Motor neuron (in vitro differentiated cells): ENCODE measurements around the gene USP43. TPM values are rescaled to one million over a fixed set of nuclear protein-coding genes. Genes with fewer than 3 reads are reported as not detected.
"Not testable (repeated sequence)": the region's sequence is repeated elsewhere in the genome, so short reads cannot be mapped to it uniquely, and the experiment has no call there.

Experiments used
- ATAC-seq, 8 experiments: fragments of 200-7000 bp; cut with Tn5 transposase; replicated peaks in 6 of 8; 2 replicates each; pipeline ENCODE4 v1.8.0; 2021; ENCODE audit warnings: mild to moderate bottlenecking in 8 of 8, moderate library complexity in 8 of 8
- H3K27ac ChIP-seq, 2 donors: fragments of 250-450 bp; sonication (Bioruptor Pico); 2 replicates each; pipeline ENCODE4 v1.9.0; 2021; ENCODE audit warnings: antibody characterized with exemption in 2 of 2, mild to moderate bottlenecking in 2 of 2, moderate library complexity in 1 of 2
- H3K4me1 ChIP-seq, 2 donors: fragments of 250-450 bp; sonication (Bioruptor Pico); replicated peaks in 1 of 2; 2 replicates each; pipeline ENCODE4 v1.6.1; 2021; ENCODE audit warnings: antibody characterized with exemption in 2 of 2, mild to moderate bottlenecking in 2 of 2, moderate library complexity in 1 of 2
- H3K4me3 ChIP-seq, 5 donors: fragments of 250-450 bp; sonication (Bioruptor Pico); 2 replicates each; pipeline ENCODE4 v1.9.0; 2021; ENCODE audit warnings: antibody characterized with exemption in 5 of 5, mild to moderate bottlenecking in 5 of 5, moderate library complexity in 4 of 5
- WGBS, 10 experiments: fragments of 450-650 bp; shearing (Covaris generic); methylation state at CpG; one replicate each; pipeline ENCODE4 v1.0.0; 2022; 5-methylcytosine and 5-hydroxymethylcytosine counted together
- in situ Hi-C, 9 experiments: fragments of 400-800 bp; cut with MboI; loops; one replicate each; pipeline ENCODE4 v1.15.0; 2021; ENCODE audit warnings: low sequenced_read_pairs in 9 of 9, low pct_unique_long_range_greater_than_20kb in 2 of 9; ENCODE audit not compliant: unreplicated experiment in 9 of 9
- total RNA-seq, 8 experiments: library from RNA; unstranded; fragments of 300-600 nt; gene quantifications; 2 replicates each; pipeline versions ENCODE4 v1.2.3 to v1.2.4, GENCODE V29; 2022

The USP43 gene
- 1 to 10 TPM in 3 of 8 experiments, under 1 TPM in 4, not detected in 1; 0.49 to 3.6 (median 0.90) TPM for total RNA-seq

GRCh38 chr17:9644910-9645751 is at the start of gene USP43:
Gene USP43 (plus strand): TSS chr17:9645517. CDS start chr17:9645633, 116 bp downstream.
- in situ Hi-C loops, result no loop called here
- H3K27ac ChIP-seq, result peak within 1 kb of the TSS in 1 of 2 donors; percentile 28
- peak; percentile 59 to 73 (median 67) for ATAC-seq
- peaks cover 10 to 18% of the 10 kb centered on the region in 2 donors for H3K4me1 ChIP-seq
- peak within 1 kb of the TSS; percentile 56 to 68 (median 66) for H3K4me3 ChIP-seq
- WGBS, 10 experiments, result 0 to 5% (median 3%) methylated on average over 5 to 17 of the region's 72 CpGs; no CpG with 5 or more reads in 5 of the 10 experiments

- 28 to 100% (median 84%) methylated on average over 2 to 5 of the region's 5 CpGs; no CpG with 5 or more reads in 1 of the 10 experiments for WGBS, 10 experiments
- not testable (repeated sequence) for ATAC-seq, H3K27ac ChIP-seq, H3K4me3 ChIP-seq, H3K4me1 ChIP-seq
- in situ Hi-C loops, result loop anchor here in 2 of 9 experiments (25.0 kb wide), 1 partner anchor 90 kb away; no protein-coding TSS in a partner anchor
Observed at GRCh38 chr17:9597638-9598037, 47.7 kb upstream of the USP43 start.

GRCh38 chr17:9598661-9599060 is 46.7 kb upstream of the USP43 start:
- H3K4me3 ChIP-seq, result no peak overlapping the region
- H3K4me1 ChIP-seq, result no peaks in the 10 kb centered on the region
- 20 to 89% (median 49%) methylated on average over 1 to 4 of the region's 4 CpGs; no CpG with 5 or more reads in 7 of the 10 experiments for WGBS, 10 experiments
- no peak overlapping the region for H3K27ac ChIP-seq
- in situ Hi-C loops, result loop anchor here in 2 of 9 experiments (25.0 kb wide), 1 partner anchor 89 kb away; no protein-coding TSS in a partner anchor
- ATAC-seq, result no peak

GRCh38 chr17:9604583-9604982 is 40.7 kb upstream of the USP43 start:
- 50 to 100% (median 82%) methylated on average over 1 to 5 of the region's 5 CpGs for WGBS, 10 experiments
- ATAC-seq, H3K27ac ChIP-seq, H3K4me3 ChIP-seq, H3K4me1 ChIP-seq, in situ Hi-C loops: not testable (repeated sequence)

- Histone ChIP-seq H3K4me1 (no peaks in the 10 kb centered on the region), H3K4me3 (no peak overlapping the region), H3K27ac (no peak overlapping the region)
- no peak for ATAC-seq
- in situ Hi-C loops, result no loop called here
- WGBS, 10 experiments, result 57 to 100% (median 84%) methylated on average over 1 to 6 of the region's 6 CpGs; no CpG with 5 or more reads in 1 of the 10 experiments
Observed at GRCh38 chr17:9606453-9606852, 38.9 kb upstream of the USP43 start.

- ATAC-seq, H3K4me3 ChIP-seq, in situ Hi-C loops, H3K27ac ChIP-seq, H3K4me1 ChIP-seq: not testable (repeated sequence)
- WGBS, 10 experiments, result 40 to 100% (median 74%) methylated on average over 1 to 5 of the region's 5 CpGs
Observed at GRCh38 chr17:9607058-9607457, 38.3 kb upstream of the USP43 start.

- no peak overlapping the region for H3K27ac ChIP-seq
- 0 to 100% (median 79%) methylated on average over 1 to 2 of the region's 2 CpGs for WGBS, 10 experiments
- ATAC-seq, result no peak
- H3K4me1 ChIP-seq, result no peaks in the 10 kb centered on the region
- H3K4me3 ChIP-seq, result no peak overlapping the region
- in situ Hi-C loops, result no loop called here
Observed at GRCh38 chr17:9611557-9611956, 33.8 kb upstream of the USP43 start.

GRCh38 chr17:9612006-9612405 is 33.3 kb upstream of the USP43 start:
- 10 to 86% (median 71%) methylated on average over 2 to 9 of the region's 9 CpGs for WGBS, 10 experiments
- in situ Hi-C loops, result no loop called here
- no peak for ATAC-seq
- Histone ChIP-seq H3K4me1 (no peaks in the 10 kb centered on the region), H3K27ac (no peak overlapping the region), H3K4me3 (no peak overlapping the region)

GRCh38 chr17:9615486-9615885 is 29.8 kb upstream of the USP43 start:
- H3K27ac ChIP-seq, result no peak overlapping the region
- H3K4me1 ChIP-seq, result no peaks in the 10 kb centered on the region
- no peak for ATAC-seq
- H3K4me3 ChIP-seq, result no peak overlapping the region
- WGBS, 10 experiments, result 0 to 50% (median 32%) methylated on average over 1 to 2 of the region's 2 CpGs
- in situ Hi-C loops, result no loop called here

GRCh38 chr17:9622961-9623360 is 22.4 kb upstream of the USP43 start:
- Histone ChIP-seq H3K4me3 (no peak overlapping the region), H3K27ac (no peak overlapping the region), H3K4me1 (no peaks in the 10 kb centered on the region)
- no peak for ATAC-seq
- in situ Hi-C loops, result no loop called here

GRCh38 chr17:9628509-9628908 is 16.8 kb upstream of the USP43 start:
- ATAC-seq, result peak in 1 of 8 experiments; percentile 34
- no peak overlapping the region for H3K4me3 ChIP-seq
- H3K27ac ChIP-seq, result no peak overlapping the region
- WGBS, 10 experiments, result 0 to 100% (median 87%) methylated on average over 1 to 9 of the region's 10 CpGs; no CpG with 5 or more reads in 1 of the 10 experiments
- no peaks in the 10 kb centered on the region for H3K4me1 ChIP-seq
- in situ Hi-C loops, result no loop called here

- Histone ChIP-seq H3K4me3 (no peak overlapping the region), H3K27ac (no peak overlapping the region), H3K4me1 (no peaks in the 10 kb centered on the region)
- WGBS, 10 experiments, result 77 to 89% (median 83%) methylated on average over 2 to 11 of the region's 11 CpGs; no CpG with 5 or more reads in 5 of the 10 experiments
- no peak for ATAC-seq
- in situ Hi-C loops, result no loop called here
Observed at GRCh38 chr17:9632741-9633140, 12.6 kb upstream of the USP43 start.

GRCh38 chr17:9635340-9635739 is 10.0 kb upstream of the USP43 start:
- in situ Hi-C loops, result no loop called here
- no peaks in the 10 kb centered on the region for H3K4me1 ChIP-seq
- H3K27ac ChIP-seq, result no peak overlapping the region
- no peak for ATAC-seq
- 29 to 100% (median 94%) methylated on average over 1 to 6 of the region's 6 CpGs; no CpG with 5 or more reads in 1 of the 10 experiments for WGBS, 10 experiments
- H3K4me3 ChIP-seq, result no peak overlapping the region
